Stimulated activated CD4-positive, alpha-beta T cell treated with anti-CD3 and anti-CD28 coated beads, Interleukin-1b, Interleukin-23, amount 100 ng/mL, for 48 hours (primary cell): Measurements from ENCODE around the gene PERCC1.
"Not testable (repeated sequence)": the region's sequence is repeated elsewhere in the genome, so short reads cannot be mapped to it uniquely, and the experiment has no call there.

Experiments used
- DNase-seq: peaks from one replicate; pipeline ENCODE4 v3.0.0-alpha.2; 2020

The PERCC1 gene

DNA sequence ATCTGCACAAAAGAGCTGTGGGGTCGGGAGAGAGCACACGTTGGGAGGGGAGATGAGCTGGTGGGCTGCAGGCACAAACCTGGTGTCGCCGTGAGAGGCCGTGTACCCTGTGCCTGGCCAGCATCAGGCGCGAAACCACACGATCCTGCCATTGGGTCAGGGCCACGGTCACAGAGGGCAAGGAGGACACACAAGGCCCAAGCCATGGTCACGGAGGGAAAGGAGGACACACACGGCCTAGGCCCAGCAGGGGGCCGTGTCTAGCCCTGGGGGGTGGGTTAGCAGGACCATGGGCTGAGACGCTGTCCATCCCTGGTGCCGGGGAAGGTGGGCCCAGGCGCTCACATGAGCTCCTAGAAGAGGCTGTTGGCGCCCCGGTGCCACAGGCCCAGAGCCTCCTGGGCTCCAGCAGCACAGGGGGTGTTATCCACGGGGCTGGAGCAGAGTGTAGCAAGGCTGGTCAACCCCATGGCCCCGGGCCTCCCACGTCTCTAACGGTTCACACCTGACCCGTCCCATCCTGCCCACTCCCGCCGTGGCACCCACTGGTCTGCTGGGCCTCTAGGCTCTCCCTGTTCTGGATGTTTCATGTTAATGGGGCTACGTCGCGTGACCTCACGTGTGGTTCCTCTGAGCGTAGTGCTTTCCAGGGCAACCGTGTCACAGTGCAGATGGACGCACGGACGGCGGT, 21.0 kb downstream of the PERCC1 start:
- no peak for DNase-seq

DNA sequence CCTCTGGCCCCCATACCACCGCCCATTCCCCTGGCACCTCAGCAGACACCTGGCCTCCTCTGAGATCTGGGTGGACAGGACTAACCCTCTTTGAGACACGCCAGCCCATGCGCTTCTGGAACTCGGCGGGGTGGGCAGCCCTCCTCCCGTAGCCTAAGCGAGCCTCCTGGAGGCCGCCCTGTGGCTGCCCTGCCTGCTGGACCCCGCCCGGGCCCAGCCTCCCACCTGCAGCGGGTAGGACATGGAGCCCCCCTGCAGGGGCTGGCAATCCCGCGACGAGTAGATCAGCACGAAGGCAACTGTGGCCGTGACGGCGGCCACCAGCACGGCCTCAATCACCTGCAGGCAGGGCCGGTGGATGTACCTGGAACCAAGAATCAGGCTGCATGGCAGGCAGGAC, 21.7 kb downstream of the PERCC1 start:
- no peak for DNase-seq

DNA sequence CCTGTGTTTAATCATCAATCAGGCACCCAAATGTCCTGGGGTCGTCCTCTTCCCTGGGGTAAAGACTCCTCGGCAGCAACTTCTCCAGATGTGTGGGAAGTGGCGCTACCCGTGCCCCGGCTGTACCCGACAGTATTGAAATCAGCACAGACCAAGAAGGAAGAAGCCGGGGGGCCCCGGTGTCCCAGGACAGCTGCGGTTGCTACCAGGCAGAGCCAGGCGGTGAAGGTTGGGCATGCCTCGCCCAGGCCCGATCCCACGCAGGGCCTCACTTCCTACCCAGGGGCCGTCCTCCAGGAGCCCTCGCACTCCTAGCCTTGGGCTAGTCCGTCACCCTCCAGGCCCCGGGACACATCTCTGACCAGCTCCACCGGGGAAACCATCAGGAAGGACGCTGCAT, 22.4 kb downstream of the PERCC1 start:
- DNase-seq, result no peak

DNA sequence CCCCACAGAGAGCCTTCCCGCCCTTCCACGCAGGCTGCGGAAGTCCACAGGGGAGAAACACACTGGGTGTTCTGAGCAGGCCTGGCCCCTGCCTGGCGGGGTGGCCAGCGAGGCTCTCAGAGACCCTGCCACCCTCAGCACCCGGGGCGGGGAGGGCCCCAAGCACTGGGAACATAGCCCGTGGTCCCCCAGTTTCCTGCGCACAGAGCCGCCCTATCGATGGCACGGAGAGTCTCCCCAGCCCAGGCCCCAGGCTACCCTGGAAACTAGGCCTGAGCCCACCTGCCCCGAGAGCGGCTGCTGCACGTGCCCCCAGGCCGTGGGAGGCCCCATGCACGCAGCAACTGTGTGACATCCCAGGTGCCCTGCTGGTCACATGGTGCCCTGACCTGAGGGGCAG, 23.7 kb downstream of the PERCC1 start:
- no peak for DNase-seq

DNA sequence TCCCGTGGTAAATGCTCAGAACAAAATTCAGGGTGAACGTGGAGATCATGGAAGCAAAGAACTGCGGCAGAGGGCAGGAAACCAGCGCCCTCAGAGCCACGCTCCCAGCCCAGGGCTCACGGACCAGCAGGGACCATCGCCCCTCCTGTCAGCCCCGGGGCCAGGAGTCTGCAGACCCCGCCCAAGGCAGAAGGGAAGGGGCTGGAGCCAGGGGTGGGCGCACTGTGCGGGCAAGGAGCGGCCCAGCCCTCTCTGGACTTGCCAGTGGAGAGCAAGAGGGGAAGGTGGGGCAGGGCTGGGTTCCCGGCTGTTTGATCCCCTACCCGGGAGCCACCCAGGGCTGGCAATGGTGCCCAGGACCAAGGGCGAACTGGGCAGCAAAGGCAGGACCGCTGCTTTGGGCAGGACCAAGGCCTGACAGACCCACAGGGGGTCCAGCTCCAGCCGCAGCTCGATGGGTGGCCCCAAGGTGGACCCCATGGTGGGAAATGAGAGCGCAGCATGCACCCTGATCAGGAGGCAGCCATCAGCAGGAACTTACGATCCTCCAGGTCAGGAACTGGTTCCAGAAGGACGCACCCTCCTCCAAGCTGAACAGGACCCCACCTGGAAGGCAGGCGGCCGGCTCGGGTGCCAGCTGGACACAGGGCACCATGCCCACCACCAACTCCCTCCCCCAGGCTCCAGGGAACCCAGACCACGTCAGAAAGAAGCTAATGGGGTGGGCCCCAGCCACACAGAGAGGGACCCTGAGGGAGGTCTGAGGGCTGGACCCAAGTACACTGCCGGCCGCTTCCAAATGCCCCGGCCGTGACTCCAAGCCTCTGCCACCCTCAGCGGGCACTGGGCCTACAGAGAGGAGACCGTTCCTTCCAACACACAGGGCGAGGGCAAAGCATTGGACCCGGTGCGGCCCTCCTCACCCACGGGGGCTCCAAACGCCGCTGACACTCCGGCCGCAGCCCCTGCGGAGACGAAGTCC, 24.6 kb downstream of the PERCC1 start:
- no peak for DNase-seq

DNA sequence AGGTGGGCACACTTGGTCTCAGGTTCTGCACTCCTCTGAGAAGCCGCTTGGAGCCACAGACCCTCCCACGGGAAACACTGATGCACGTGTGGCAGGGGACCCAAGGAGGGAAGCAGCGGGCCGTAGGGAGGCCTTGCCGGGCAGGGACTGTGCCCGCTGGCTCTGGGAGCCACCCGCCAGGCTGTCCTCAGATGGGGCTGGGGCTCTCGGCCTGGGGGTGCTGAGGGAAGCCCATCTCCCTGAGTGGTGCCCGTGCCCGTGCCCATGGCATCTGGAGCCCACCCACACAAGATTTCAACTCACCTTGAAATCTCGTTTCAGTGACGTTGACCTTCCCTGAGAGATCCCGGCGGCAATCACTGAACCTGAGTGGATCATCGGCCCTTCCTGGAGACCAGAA, 26.1 kb downstream of the PERCC1 start:
- DNase-seq, result no peak

DNA sequence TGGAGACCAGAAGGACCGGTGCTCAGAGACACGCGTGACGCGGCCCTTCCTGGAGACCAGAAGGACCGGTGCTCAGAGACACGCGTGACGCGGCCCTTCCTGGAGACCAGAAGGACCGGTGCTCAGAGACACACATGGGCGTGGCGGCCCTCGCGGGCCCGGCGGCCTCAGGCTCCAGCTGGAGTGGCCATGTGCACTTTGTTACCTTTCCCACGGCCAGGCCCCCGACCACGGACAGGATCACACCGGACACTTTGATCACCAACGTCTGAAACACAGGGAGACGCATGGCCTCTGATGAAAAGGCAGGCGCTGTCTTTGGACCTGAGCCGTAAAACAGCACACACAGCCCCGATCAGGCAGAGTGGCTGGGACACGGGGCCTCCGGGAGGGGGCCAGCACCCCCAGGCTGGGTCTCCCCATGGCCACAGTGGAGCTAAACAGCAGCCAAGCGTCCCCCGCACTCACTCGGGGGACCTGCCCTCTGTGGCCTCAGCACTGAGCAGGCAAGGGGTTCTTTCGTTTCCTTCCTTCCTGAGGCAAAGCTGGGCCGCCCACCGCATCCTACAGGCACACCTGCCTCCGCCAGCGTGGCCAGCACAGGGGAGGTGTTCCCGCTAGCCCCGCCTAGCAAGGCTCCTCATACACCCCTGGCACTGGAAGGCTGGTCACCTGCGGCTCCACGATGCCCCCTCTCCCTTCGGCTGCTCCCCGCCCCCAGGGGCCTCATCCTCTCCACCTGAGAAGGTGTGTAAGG, 26.8 kb downstream of the PERCC1 start:
- no peak for DNase-seq

DNA sequence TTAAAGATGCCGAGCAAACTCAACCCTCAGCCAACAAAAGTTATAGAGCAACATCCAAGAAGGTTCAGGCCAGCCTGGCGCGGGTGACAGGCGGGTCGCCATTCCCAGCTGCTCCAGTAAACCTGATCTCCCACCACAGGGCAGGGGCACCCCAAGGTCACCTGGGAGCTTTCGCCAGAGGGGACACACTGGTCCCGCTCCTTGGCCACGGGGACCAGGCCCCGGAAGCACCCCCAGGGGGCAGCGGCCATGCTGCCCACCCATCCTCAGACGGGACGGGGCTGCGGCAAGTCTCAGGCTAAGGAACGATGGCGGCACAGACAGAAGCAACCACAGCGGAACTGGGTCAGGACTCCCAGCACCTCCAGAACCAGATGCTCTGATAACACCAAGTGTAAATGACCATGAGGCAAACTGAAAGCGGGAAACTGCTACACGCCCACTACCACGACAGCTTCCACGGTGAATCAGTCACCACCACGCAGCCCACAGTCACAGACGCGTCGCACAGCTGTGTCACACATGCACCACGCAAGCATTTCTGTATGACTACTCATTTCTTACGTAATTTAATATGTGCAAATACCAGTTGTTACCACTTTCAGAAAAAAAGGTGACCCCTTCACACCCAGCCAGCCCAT, 27.6 kb downstream of the PERCC1 start:
- DNase-seq, result peak; percentile 59

DNA sequence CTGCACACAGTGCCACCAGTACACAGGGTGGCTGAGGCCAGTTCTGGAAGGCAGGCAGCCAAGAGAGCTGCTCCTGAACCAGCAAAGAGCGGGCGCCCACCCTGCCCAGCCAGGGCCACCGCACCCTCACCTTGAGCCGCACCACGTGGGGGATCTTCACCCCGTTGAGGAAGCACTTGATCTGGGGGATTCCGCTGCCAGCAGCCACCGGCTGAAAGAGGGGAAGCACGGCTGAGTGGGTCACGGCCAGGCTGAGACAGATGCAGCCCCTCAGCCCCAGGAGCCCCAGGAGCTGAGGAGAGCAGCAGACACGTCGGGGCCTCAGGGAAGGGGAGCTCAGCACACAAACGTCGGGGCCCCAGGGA, 28.1 kb downstream of the PERCC1 start:
- no peak for DNase-seq

DNA sequence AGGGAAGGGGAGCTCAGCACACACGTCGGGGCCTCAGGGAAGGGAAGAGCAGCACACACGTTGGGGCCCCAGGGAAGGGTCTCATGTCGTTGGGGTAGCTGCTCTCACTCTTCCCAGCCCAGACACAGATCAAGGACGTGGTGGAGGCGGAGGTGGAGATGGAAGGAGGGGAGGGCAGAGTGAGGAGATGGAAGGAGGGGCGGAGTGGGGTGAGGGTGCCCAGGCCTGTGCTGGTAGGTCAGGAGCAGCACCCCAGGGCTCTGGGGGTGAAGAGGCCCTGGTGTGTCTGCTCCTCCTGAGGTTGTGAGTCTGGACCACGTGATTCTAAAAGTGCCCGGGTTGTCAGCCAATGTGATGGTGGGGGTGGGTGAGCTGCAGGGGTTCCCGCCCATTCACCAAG, 29.1 kb downstream of the PERCC1 start:
- DNase-seq, result no peak

DNA sequence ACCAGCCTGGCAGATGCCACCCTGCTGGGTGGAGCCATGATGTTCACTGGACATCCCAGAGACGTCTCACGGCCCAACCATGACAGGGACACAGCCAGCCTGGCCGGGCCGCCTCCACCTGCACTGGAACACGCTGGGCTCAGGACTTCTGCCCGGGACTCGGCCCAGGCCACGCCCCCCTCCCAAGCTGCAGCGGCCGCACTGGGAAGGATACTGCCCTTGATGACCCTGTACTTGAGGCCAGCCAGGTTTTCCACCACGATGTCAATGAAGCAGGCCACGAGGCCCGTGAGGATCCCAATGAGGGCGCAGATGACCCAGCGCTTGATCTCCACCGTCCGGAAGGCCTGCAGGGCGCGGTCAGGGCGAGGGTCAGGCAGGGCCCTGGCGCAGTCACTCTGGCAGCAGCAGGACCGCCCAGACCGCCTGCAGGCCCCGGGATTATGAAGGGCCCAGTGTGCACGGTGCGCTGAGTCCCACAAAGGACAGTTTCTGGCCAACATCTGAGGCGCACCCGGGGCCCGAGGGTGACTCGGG, 29.8 kb downstream of the PERCC1 start:
- no peak for DNase-seq

DNA sequence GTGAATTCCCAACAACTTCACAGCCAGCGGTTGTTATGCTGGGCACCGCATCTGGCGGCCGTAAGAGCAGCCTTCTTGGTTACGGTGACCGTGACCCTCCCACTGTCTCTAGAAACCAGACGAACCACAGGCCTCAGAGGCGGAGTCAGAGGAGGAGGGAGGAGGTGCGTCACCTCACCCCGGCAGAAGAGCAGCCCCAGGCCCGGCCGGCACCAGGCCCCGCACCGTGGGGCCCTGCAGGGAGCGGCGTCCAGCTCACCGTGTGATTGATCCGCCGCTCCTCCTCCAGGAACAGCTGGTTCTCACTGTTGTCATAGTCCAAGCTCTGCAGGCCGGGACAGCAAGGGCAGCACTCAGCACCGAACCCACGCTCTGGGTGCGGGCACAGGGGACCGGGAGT, 30.3 kb downstream of the PERCC1 start:
- no peak for DNase-seq

DNA sequence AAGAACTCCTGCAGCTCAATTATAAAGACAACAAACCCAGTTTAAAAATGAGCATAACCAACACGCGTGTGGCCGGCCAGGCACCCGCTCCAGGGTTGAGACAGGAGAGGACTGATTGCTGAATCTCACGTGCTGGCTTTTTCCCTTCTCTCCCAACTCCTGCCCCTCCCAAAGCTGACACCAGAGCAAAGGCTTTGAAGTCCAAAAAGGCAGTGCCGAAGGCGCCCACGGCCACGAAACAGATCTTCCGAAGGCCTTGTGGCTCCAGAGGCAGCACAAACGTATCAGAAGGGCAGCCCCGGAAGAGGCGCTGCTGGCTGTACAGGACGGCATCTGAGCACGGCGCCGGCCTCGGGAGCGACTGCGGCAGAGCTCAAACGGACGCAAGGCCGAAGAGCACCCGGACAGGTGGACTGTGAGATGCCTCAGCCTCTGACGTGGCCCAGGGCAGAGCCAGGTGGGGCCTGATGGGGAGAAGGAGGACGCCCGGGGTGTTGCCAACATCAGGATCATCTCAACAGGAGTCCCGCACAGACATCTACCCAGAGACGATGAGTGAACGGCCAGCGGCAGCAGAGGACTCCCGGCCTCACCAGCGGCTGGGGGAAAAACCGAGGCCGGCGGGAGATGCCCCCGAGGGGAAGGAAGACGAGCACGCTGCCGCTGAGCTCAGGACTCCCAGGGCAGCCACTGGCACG, 33.5 kb downstream of the PERCC1 start:
- DNase-seq, result no peak

DNA sequence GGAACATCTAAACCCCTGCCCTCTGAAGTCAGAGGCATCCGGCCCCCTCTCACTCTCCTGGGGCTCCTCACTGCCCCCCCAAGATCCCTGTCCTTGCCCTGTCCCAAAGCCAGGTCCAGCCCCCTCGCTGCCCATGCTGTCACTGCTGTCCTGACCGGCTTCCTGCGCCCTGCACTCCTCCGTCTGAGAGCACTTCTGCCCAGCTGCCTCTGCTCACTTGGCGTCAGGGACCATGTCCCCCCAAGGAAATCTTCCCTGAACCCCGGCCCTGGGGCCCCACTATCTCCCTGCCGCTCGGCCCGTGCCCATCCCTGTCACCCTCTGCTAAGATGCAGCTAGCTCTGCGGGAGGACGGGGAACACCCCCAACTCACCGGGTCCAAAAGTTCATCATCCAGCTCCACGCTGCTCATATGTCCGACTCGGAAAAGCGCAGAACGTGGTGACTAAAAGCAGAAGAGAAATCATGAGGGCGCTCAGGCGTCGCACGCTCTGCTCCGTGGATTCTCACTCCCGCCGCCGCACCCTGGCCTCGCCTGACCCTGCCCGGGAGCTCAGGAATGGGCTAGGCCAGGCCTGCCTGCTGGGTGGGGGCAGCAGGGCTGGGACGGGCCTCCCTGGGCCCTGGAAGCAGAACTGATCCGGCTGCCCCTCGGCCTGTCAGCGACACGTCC, 34.2 kb downstream of the PERCC1 start:
- DNase-seq, result no peak

DNA sequence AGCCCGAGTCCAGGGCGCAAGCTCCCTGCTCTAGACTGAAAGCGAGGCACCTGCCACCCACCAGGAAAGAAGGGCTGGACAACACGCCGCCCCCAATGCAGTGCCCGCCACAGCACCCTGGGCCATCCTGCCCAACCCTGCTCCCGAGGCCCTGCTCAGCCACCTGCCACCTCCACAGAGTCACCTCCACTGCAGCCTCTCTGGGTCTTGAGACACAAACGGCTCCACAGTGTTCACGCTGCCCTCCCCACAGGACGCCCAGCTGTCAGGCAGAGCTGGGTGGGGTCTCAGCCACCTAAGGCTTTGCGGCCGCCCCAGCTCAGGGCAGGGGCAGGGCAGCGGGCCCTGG, 34.7 kb downstream of the PERCC1 start:
- DNase-seq, result no peak

DNA sequence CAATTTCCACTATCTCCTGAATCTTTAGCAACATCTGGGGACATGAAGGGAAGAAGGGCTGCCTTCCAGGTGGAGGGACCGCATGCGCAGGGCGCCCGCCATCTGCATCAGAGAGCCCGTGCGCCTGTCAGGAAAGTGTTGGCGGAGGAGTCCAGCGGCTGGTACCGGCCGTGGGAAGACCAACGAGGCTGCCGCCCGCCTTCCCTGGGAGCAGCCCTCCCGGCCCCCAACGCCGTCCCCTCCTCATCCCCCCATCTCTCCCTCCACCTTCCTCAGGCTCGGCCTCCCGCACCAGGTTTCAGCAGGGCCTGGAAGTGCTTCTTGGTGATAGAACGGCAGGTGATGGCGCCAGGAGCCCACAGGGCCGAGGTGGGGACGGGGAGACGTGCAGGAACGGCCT, 35.2 kb downstream of the PERCC1 start:
- no peak for DNase-seq

DNA sequence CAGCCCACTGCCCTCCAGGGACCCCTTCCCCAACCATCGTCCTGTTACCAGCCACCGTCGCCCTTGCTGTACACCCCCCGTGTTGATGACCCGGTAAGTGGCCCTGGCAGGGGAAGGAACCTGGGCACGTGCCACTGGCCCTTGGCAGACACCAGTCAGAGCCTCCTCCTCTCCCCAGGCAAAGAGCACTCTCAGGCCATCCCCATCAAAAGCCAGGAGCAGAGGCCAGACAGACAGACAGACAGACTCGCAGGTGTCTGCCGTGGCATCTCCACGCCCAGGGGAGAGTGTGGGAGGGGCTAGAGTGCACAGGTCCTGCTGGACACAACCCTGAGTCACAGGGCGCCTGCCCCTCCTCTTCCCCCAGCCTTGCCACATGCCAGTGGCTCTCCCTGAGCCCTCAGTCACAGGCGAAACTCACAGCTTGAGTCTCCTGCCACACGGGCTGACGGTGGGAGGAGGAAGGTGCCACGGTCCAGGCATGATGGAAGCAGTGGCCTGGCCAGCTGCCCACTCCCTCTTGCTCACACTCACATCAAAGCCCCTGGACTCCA, 36.2 kb downstream of the PERCC1 start:
- no peak for DNase-seq

DNA sequence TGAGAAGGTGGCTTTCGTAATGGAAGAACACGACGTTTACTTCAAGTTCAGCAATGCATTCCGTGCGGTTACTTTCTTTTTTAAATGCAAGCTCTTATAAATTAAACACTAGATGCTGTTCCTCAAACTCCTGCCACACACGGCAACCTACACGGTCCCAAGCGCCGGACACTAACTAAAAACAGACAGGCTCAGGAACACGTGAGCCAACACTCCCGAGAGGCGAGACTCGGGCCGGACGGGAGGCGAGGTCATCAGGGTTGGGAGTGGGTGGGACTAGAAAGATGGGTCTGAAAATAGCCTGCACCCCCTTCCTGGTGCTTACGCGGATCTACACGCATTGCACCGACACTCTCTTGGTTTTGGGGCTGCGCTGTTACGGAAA, 37.5 kb downstream of the PERCC1 start:
- no peak for DNase-seq

DNA sequence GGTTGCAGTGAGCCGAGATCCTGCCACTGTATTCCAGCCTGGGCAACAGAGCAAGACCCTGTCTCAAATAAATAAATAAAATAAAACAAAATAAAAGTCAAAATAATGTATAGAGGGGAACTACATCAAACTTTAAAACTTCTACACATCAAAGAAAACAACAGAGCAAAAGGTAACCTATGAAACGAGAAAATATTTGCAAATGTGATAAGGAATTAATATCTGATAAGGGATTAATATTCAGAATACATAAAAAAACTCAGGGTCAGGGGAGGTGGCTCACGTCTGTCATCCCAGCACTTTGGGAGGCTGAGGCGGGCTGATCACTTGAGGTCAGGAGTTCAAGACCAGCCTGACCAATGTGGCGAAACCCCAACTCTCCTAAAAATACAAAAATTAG, 38.3 kb downstream of the PERCC1 start:
- DNase-seq, result not testable (repeated sequence)

DNA sequence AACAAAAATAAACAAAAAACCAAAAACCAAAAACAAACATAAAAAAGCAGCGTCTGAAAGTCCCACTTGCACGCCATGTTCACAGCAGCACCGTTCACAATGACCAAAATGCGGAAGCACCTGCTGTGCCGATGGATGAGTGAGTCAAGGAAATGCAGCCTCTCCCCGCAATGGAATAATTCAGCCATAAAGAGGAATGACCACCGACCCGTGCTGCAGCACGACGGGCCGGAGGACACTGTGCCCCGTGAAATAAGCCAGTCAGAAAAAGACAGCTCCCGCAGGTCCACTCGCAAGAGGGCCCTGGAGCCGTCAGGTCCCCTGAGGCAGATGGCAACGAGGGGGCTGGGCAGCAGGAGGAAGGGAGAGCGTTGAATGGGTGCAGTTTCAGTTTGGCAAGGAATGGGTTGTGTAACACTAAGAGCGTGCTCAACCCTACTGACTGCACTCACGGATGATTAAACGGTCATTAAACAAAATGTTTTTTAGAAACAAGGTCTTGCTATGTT, 38.9 kb downstream of the PERCC1 start:
- no peak for DNase-seq
